ENCODE measurements around the gene PSORS1C1. TPM values are rescaled to one million over a fixed set of nuclear protein-coding genes. Genes with fewer than 3 reads are reported as not detected.
"Not testable (repeated sequence)": the region's sequence is repeated elsewhere in the genome, so short reads cannot be mapped to it uniquely, and the experiment has no call there.

PSORS1C1 gene
- total and polyA plus RNA-seq, 4 experiments from 2014 or later = 0.60 TPM; not detected in 3

DNA sequence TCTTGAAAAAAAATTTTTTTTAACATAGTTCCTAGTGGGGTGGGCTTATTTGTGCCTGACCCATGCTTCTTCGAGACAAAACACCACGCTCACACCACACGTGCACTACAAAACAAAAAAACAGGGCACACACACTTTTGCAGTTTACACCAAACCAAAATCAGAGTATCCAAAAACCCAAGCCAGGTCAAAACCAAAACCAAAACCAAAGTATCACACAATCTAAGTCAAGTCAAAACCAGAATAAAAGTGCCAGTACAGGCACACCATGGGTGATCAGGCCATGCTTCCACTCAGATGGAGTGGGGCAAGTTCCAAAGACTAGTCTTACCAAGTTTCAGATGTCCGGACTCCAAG is 71.1 kb downstream of the PSORS1C1 start:
- H3K9me3 Mint-ChIP-seq; H3K27ac ChIP-seq (ENCODE audit: low read depth, low read length); H3K36me3 ChIP-seq (ENCODE audit: insufficient read depth, low read length); H3K36me3 Mint-ChIP-seq; DNase-seq; CTCF ChIA-PET (ENCODE audit: partially characterized antibody); H3K4me1 Mint-ChIP-seq; H3K9me3 ChIP-seq (ENCODE audit: control insufficient read depth in 1 of 2, low read length in 2 of 2); H3K4me1 ChIP-seq (ENCODE audit: insufficient read depth, low read length); H3K4me3 Mint-ChIP-seq; H3K27me3 Mint-ChIP-seq; POLR2A ChIA-PET (ENCODE audit: partially characterized antibody); intact Hi-C loops (cut with micrococcal nuclease); H3K27me3 ChIP-seq (ENCODE audit: insufficient read depth, low read length); H3K4me3 ChIP-seq (ENCODE audit: low read length in 2 of 2): not testable (repeated sequence)
- H3K27ac Mint-ChIP-seq = peak overlapping the region in 3 of 7 donors; percentile 13 to 57 (median 23)

DNA sequence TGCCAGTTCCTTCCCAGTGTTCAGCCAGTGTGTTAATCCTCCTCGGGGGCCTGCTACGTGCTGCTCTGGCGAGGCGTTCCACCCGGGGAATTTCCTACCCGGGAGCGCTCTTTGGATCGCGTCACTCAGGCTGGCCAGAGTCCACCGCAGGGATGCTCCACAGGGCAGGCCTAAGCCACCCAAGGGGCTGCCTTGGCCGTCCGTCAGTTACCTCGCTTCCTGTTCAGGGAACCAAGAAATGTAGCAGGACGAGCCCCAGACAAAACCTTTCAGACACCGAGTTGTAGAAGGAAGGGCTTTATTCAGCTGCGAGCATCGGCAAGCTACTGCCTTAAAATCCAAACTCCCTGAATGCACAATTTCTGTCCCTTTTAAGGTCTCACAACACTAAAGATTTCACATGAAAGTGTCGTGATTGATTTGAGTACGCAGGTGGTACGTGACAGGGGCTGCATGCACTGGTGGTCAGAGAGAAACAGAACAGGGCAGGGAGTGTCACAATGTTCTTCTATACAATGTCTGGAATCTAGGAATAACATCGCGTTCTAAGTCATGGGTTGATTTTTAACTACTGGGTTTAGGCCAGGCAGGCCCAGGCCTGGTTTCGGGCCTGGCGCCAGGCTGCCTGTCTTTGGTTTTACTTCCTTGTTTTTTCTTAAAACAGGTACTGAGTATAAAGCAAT is 71.6 kb downstream of the PSORS1C1 start:
- POLR2A ChIA-PET (ENCODE audit: partially characterized antibody) = no interaction called here
- H3K4me1 ChIP-seq (ENCODE audit: insufficient read depth, low read length) = no peaks in the 10 kb centered on the region
- no peaks in the 10 kb centered on the region for H3K36me3 Mint-ChIP-seq

DNA sequence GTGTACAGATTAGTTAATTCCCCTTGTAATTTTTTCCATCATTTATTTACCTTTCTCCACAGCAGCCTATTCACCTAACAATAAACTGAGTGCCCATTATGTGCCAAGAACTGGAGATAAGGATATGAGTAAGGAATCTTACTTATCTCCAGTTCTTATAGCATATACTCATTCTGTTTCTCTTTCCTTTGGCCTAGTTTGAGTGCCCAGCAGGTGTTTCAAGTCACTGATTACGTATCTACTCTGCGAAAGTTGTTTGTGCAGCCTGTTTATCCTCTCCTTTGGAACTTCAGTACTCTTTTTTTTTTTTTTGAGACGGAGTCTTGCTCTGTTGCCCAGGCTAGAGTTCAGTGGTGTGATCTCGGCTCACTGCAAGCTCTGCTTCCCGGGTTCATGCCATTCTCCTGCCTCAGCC is 73.2 kb downstream of the PSORS1C1 start:
- H3K4me3 Mint-ChIP-seq = no peak overlapping the region
- H3K27ac Mint-ChIP-seq = no peak overlapping the region
- H3K4me3 ChIP-seq (ENCODE audit: low read length in 2 of 2) = no peak overlapping the region
- H3K9me3 ChIP-seq (ENCODE audit: control insufficient read depth in 1 of 2, low read length in 2 of 2) = no peaks in the 10 kb centered on the region
- H3K36me3 ChIP-seq (ENCODE audit: insufficient read depth, low read length) = no peaks in the 10 kb centered on the region
- H3K27me3 Mint-ChIP-seq = no peaks in the 10 kb centered on the region
- H3K9me3 Mint-ChIP-seq = no peaks in the 10 kb centered on the region
- DNase-seq = no peak
- H3K27me3 ChIP-seq (ENCODE audit: insufficient read depth, low read length) = no peaks in the 10 kb centered on the region
- H3K4me1 Mint-ChIP-seq = peaks cover 0 to 4% (median 2%) of the 10 kb centered on the region in 4 donors
- H3K36me3 Mint-ChIP-seq = no peaks in the 10 kb centered on the region
- intact Hi-C loops (cut with micrococcal nuclease) = no loop called here
- ChIA-PET POLR2A (ENCODE audit: partially characterized antibody) (no interaction called here), CTCF (ENCODE audit: partially characterized antibody) (no interaction called here)
- H3K4me1 ChIP-seq (ENCODE audit: insufficient read depth, low read length) = no peaks in the 10 kb centered on the region
- no peak overlapping the region for H3K27ac ChIP-seq (ENCODE audit: low read depth, low read length)

More for the DNA sequence above, 71.6 kb downstream of the PSORS1C1 start:
- intact Hi-C loops (cut with micrococcal nuclease) = no loop called here
- no peaks in the 10 kb centered on the region for H3K9me3 ChIP-seq (ENCODE audit: control insufficient read depth in 1 of 2, low read length in 2 of 2)
- no peak for DNase-seq
- no peak overlapping the region for H3K4me3 Mint-ChIP-seq
- H3K4me1 Mint-ChIP-seq = peaks cover 0 to 4% (median 0%) of the 10 kb centered on the region in 4 donors
- H3K27me3 Mint-ChIP-seq = no peaks in the 10 kb centered on the region
- no peak overlapping the region for H3K27ac ChIP-seq (ENCODE audit: low read depth, low read length)
- no peaks in the 10 kb centered on the region for H3K27me3 ChIP-seq (ENCODE audit: insufficient read depth, low read length)
- H3K4me3 ChIP-seq (ENCODE audit: low read length in 2 of 2) = no peak overlapping the region
- CTCF ChIA-PET (ENCODE audit: partially characterized antibody) = no interaction called here
- H3K36me3 ChIP-seq (ENCODE audit: insufficient read depth, low read length) = no peaks in the 10 kb centered on the region
- H3K9me3 Mint-ChIP-seq = no peaks in the 10 kb centered on the region
- peak overlapping the region in 3 of 7 donors; percentile 13 to 70 (median 25) for H3K27ac Mint-ChIP-seq

DNA sequence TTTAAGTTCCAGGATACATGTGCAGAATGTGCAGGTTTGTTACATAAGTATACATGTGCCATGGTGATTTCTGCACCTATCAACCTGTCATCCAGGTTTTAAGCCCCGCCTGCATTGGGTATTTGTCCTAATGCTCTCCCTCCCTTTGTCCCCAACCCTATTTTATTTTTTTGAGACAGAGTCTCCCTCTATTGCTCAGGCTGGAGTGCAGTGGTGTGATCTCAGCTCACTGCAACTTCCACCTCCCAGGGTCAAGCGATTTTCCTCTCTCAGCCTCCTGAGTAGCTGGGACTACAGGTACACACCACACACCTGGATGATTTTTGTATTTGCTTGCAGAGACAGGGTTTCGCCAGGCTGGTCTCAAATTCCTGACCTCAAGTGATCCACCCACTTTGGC is 74.6 kb downstream of the PSORS1C1 start:
- H3K27ac ChIP-seq (ENCODE audit: low read depth, low read length); H3K4me1 ChIP-seq (ENCODE audit: insufficient read depth, low read length); H3K27me3 Mint-ChIP-seq; H3K9me3 Mint-ChIP-seq; intact Hi-C loops (cut with micrococcal nuclease); H3K9me3 ChIP-seq (ENCODE audit: control insufficient read depth in 1 of 2, low read length in 2 of 2); H3K27me3 ChIP-seq (ENCODE audit: insufficient read depth, low read length); H3K36me3 Mint-ChIP-seq; H3K4me3 ChIP-seq (ENCODE audit: low read length in 2 of 2); CTCF ChIA-PET (ENCODE audit: partially characterized antibody); POLR2A ChIA-PET (ENCODE audit: partially characterized antibody); H3K36me3 ChIP-seq (ENCODE audit: insufficient read depth, low read length); DNase-seq; H3K4me3 Mint-ChIP-seq; H3K4me1 Mint-ChIP-seq; H3K27ac Mint-ChIP-seq: not testable (repeated sequence)

Other genes starting within 250 kb of the PSORS1C1 start
- 10 to 100 TPM; 10.2 to 13.1 TPM for gene DDR1, start 230.3 kb upstream of the PSORS1C1 start, total RNA-seq
- gene DDR1, start 230.3 kb upstream of the PSORS1C1 start, polyA plus RNA-seq = 1 to 10 TPM; 1.4 to 3.1 TPM
- gene GTF2H4, start 206.6 kb upstream of the PSORS1C1 start, total RNA-seq = 10 to 100 TPM; 36.5 to 39.7 TPM
- gene GTF2H4, start 206.6 kb upstream of the PSORS1C1 start, polyA plus RNA-seq = 1 to 10 TPM; 3.7 to 9.5 TPM
- 10 to 100 TPM; 34.9 to 37.8 TPM for gene VARS2, start 200.6 kb upstream of the PSORS1C1 start, total RNA-seq
- 10 to 100 TPM; 16.3 to 17.0 TPM for gene VARS2, start 200.6 kb upstream of the PSORS1C1 start, polyA plus RNA-seq
- under 1 TPM in 1 of 2 experiments, not detected in 1; 0.44 TPM for gene SFTA2, start 182.6 kb upstream of the PSORS1C1 start, total RNA-seq
- gene SFTA2, start 182.6 kb upstream of the PSORS1C1 start, polyA plus RNA-seq = not detected
- not detected for gene MUCL3, start 173.8 kb upstream of the PSORS1C1 start, total RNA-seq
- not detected for gene MUCL3, start 173.8 kb upstream of the PSORS1C1 start, polyA plus RNA-seq
- not detected for gene MUC21, start 131.1 kb upstream of the PSORS1C1 start, total RNA-seq
- gene MUC21, start 131.1 kb upstream of the PSORS1C1 start, polyA plus RNA-seq = not detected
- not detected for gene MUC22, start 104.3 kb upstream of the PSORS1C1 start, total RNA-seq
- gene MUC22, start 104.3 kb upstream of the PSORS1C1 start, polyA plus RNA-seq = not detected
- gene C6orf15, start 2.2 kb upstream of the PSORS1C1 start, total RNA-seq = not detected
- gene C6orf15, start 2.2 kb upstream of the PSORS1C1 start, polyA plus RNA-seq = not detected
- gene CDSN, start 5.6 kb downstream of the PSORS1C1 start, total RNA-seq = not detected
- gene CDSN, start 5.6 kb downstream of the PSORS1C1 start, polyA plus RNA-seq = not detected
- not detected for gene PSORS1C2, start 24.3 kb downstream of the PSORS1C1 start, total RNA-seq
- gene PSORS1C2, start 24.3 kb downstream of the PSORS1C1 start, polyA plus RNA-seq = not detected
- 10 to 100 TPM; 29.8 to 30.5 TPM for gene CCHCR1, start 43.0 kb downstream of the PSORS1C1 start, total RNA-seq
- 1 to 10 TPM; 3.4 to 8.0 TPM for gene CCHCR1, start 43.0 kb downstream of the PSORS1C1 start, polyA plus RNA-seq
- 1 to 10 TPM; 9.0 to 9.9 TPM for gene TCF19, start 43.8 kb downstream of the PSORS1C1 start, total RNA-seq
- gene TCF19, start 43.8 kb downstream of the PSORS1C1 start, polyA plus RNA-seq = 1 to 10 TPM; 6.2 to 6.8 TPM
- not detected for gene POU5F1, start 55.9 kb downstream of the PSORS1C1 start, total RNA-seq
- not detected for gene POU5F1, start 55.9 kb downstream of the PSORS1C1 start, polyA plus RNA-seq
- 1,000 to 10,000 TPM; 1,481 to 1,487 TPM for gene HLA-C, start 157.3 kb downstream of the PSORS1C1 start, total RNA-seq
- 1,000 to 10,000 TPM; 1,775 to 2,914 TPM for gene HLA-C, start 157.3 kb downstream of the PSORS1C1 start, polyA plus RNA-seq
- gene HLA-B, start 242.4 kb downstream of the PSORS1C1 start, total RNA-seq = 1,000 to 10,000 TPM; 5,565 to 5,762 TPM
- 1,000 to 10,000 TPM; 6,650 to 9,105 TPM for gene HLA-B, start 242.4 kb downstream of the PSORS1C1 start, polyA plus RNA-seq